Measurements from ENCODE around the gene TRIOBP. TPM values are rescaled to one million over a fixed set of nuclear protein-coding genes. Genes with fewer than 3 reads are reported as not detected.

TRIOBP gene
- total RNA-seq, 1 donor from 2014 or later: 108 TPM

DNA sequence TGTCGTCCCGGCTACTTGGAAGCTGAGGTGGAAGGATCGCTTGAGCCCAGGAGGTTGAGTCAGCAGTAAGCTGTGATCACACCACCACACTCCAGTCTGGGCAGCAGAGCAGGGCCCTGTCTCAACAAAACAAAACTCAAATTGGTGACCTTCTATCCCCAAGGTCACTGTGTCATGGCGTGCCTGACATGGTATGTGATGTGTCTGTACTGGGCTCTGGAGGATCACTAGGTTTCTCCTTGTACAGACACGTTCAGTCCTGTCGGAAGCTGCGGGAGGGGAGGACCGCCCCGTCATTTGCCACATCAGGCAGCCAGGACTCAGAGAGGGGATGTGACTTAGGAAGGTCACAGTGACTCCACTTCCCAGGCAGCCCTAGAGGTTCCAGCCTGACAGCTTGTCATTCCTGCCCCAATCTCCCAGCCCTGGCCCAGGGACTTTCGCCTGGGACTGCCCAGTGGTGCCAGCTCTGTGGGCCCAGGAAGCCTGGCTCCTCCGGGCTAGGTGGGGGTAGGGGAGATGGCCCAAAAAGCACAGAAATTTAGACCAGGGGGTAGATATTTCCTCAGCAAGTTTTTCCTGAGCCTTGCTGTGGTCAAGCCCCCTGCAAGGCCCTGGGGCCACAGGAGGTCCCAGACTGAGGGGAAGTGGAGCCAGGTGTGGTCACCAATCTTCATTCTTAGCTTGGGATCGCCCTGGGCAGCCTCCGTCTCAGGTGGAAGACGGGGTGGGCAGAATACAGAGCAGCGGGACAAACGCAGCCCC lies 53.2 kb downstream of the TRIOBP start:
- H3K36me3 ChIP-seq: peaks cover 0 to 7% of the 10 kb centered on the region in 2 donors
- no peak overlapping the region for H3K4me3 ChIP-seq
- no peak for DNase-seq (ENCODE audit: extremely low spot score in 2 of 2)
- peak overlapping the region; percentile 93 for H3K27ac ChIP-seq
- H3K4me1 ChIP-seq: peaks cover 85% of the 10 kb centered on the region
- no peaks in the 10 kb centered on the region for H3K9me3 ChIP-seq
- TF ChIP-seq, protein P1, sequence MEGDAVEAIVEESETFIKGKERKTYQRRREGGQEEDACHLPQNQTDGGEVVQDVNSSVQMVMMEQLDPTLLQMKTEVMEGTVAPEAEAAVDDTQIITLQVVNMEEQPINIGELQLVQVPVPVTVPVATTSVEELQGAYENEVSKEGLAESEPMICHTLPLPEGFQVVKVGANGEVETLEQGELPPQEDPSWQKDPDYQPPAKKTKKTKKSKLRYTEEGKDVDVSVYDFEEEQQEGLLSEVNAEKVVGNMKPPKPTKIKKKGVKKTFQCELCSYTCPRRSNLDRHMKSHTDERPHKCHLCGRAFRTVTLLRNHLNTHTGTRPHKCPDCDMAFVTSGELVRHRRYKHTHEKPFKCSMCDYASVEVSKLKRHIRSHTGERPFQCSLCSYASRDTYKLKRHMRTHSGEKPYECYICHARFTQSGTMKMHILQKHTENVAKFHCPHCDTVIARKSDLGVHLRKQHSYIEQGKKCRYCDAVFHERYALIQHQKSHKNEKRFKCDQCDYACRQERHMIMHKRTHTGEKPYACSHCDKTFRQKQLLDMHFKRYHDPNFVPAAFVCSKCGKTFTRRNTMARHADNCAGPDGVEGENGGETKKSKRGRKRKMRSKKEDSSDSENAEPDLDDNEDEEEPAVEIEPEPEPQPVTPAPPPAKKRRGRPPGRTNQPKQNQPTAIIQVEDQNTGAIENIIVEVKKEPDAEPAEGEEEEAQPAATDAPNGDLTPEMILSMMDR (IDR thresholded peaks at IDR 0.05): no peak
- TF ChIP-seq POLR2A (IDR thresholded peaks at IDR 0.05): no peak
- TF ChIP-seq POLR2AphosphoS5 (IDR thresholded peaks at IDR 0.05; ENCODE audit: insufficient read depth in 1 of 2, low read depth in 1 of 2): peak; percentile 50 to 61
- H3K27me3 ChIP-seq: no peaks in the 10 kb centered on the region
- intact Hi-C loops (cut with DNase I): loop anchor here (5.0 kb wide), 1 partner anchor 68 kb away; no protein-coding TSS in a partner anchor

DNA sequence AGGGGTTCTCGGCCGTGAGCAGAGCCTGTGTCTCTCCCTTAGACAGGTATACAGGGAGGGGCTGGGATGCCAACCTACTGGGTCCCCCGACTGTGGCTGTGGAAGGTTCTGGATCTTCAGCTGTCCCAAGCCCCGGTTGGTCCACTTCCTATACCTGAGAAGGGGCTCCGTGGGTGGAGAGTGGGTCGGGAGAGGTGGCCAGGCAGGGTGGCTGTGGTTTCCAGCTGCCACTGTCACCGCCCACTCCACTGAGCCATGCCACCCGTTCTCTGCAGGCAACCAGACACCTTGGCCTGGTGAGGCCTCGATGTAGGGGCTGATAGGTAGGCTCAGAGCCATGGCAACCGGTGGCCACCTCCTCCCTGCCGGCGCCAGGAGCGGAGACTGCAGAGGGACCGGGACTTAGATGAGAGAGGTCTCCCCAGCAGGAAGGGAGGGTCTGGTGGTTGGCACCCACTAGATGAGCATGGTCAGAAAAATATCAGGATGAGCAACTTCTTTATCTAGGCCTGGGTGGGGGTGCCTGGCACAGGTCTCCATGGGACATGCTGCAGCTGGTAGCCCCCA lies 53.8 kb downstream of the TRIOBP start:
- no peak overlapping the region for H3K4me3 ChIP-seq
- H3K27me3 ChIP-seq: no peaks in the 10 kb centered on the region
- H3K36me3 ChIP-seq: peaks cover 0 to 14% of the 10 kb centered on the region in 2 donors
- intact Hi-C loops (cut with DNase I): no loop called here
- no peaks in the 10 kb centered on the region for H3K9me3 ChIP-seq
- TF ChIP-seq, protein P1 (IDR thresholded peaks at IDR 0.05): no peak
- no peak for DNase-seq (ENCODE audit: extremely low spot score in 2 of 2)
- peak overlapping the region; percentile 93 for H3K27ac ChIP-seq
- H3K4me1 ChIP-seq: peaks cover 79% of the 10 kb centered on the region

DNA sequence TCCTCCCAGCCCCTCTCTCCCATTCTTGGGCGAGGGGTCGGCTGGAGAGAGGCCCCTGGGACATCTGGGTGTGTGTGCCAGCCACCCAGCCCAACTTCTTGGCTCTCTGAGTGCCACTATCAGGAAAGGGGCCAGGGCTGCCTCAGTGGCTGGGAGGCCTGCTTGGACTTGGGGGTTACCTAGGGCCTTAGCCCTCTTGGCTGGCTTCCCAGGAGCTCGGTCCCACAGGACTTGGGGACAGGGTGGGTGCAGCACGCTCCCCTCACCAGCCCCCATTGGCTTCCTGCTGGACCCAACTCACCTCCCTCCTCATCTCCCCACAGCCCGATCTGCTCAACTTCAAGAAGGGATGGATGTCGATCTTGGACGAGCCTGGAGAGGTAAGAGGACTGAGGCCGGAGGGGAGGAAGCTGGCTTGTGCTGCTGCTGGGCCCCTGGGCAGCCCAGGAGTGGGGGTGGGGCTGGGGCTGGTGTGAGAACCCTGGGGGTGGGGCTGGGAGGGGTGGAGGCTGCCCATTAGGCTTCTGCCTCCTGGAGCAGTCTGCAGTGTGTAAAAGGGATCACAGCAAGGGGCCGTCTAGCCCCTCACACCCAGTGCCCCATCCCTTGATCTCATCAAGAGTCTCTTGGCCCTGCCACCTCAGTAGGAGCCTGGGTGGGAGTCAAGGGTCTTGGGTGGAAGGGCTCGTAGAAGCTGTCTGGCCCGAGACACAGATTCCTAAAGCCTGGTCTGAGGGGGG lies 54.8 kb downstream of the TRIOBP start:
- no peak for DNase-seq (ENCODE audit: extremely low spot score in 2 of 2)
- peaks cover 79% of the 10 kb centered on the region for H3K4me1 ChIP-seq
- TF ChIP-seq, protein P1 (IDR thresholded peaks at IDR 0.05): no peak
- TF ChIP-seq POLR2AphosphoS5 (IDR thresholded peaks at IDR 0.05; ENCODE audit: insufficient read depth in 1 of 2, low read depth in 1 of 2) (no peak), POLR2A (IDR thresholded peaks at IDR 0.05) (no peak)

DNA sequence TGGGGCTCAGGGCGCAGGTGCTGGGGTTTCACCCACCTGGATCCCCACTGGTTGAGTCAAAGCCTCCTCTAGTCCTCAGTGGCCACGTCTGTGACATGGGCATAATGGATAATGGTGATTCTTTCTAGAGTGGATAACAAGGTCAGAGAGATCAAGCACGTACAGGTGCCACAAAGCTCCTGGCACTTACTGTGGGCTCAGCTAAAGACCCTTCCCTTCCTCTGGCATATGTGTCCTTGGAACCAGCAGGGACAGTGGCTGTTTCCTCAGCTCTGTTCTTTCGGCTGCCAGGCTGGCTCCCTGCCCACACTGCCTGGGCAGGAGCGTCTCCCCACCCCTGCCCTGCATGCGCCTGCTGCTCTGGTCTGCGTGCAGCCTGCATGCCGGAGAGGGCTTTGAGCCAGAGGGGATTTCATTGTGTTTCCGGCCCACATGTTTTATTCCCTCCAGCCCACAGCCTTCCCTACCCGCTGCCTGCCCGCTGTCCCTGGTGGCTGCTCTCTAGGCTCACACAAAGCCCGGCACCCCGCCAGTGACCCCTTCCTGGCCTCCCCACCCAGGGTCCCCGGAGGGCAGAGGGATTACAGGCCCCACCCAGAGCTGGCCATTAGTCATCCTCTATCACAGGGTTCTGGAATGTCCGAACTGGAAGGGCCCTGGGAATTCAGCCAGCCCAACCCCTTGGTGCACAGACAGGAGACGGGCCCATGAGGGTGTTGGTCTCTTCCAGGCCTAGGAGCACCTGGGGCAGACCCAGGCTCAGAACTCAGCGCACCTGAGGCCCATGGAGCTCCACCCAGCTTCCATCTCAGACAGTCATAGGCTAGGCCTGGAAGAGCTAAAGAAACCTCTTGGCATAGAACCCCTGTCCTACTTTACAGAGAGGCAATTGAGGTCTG lies 55.6 kb downstream of the TRIOBP start:
- TF ChIP-seq POLR2A (IDR thresholded peaks at IDR 0.05) (no peak), POLR2AphosphoS5 (IDR thresholded peaks at IDR 0.05; ENCODE audit: insufficient read depth in 1 of 2, low read depth in 1 of 2) (peak in 1 of 2 donors; percentile 88)
- TF ChIP-seq, protein P1 (IDR thresholded peaks at IDR 0.05): peak in 1 of 3 experiments; percentile 24
- no peak for DNase-seq (ENCODE audit: extremely low spot score in 2 of 2)
- H3K36me3 ChIP-seq: peaks cover 0 to 32% of the 10 kb centered on the region in 2 donors
- peak overlapping the region in 1 of 2 donors; percentile 2 for H3K4me3 ChIP-seq
- peak overlapping the region; percentile 93 for H3K27ac ChIP-seq
- H3K4me1 ChIP-seq: peaks cover 72% of the 10 kb centered on the region
- H3K27me3 ChIP-seq: no peaks in the 10 kb centered on the region
- intact Hi-C loops (cut with DNase I): no loop called here
- no peaks in the 10 kb centered on the region for H3K9me3 ChIP-seq

More for the DNA sequence above, 54.8 kb downstream of the TRIOBP start:
- H3K4me3 ChIP-seq: peak overlapping the region in 1 of 2 donors; percentile 2
- no peaks in the 10 kb centered on the region for H3K9me3 ChIP-seq
- no peaks in the 10 kb centered on the region for H3K27me3 ChIP-seq
- intact Hi-C loops (cut with DNase I): no loop called here
- H3K27ac ChIP-seq: peak overlapping the region; percentile 93
- H3K36me3 ChIP-seq: peaks cover 0 to 23% of the 10 kb centered on the region in 2 donors
